Glomerular visceral epithelial cell (primary cell): ENCODE results near the gene APOL4.
A peak's percentile ranks its signal among the peaks of the same experiment; 100 is the strongest.
"Not testable (repeated sequence)": the region's sequence is repeated elsewhere in the genome, so short reads cannot be mapped to it uniquely, and the experiment has no call there.

Experiments used
- DNase-seq: peaks from one replicate; pipeline ENCODE4 v3.0.0-alpha.2; 2016; ENCODE audit errors: extremely low spot score

Gene APOL4

DNA sequence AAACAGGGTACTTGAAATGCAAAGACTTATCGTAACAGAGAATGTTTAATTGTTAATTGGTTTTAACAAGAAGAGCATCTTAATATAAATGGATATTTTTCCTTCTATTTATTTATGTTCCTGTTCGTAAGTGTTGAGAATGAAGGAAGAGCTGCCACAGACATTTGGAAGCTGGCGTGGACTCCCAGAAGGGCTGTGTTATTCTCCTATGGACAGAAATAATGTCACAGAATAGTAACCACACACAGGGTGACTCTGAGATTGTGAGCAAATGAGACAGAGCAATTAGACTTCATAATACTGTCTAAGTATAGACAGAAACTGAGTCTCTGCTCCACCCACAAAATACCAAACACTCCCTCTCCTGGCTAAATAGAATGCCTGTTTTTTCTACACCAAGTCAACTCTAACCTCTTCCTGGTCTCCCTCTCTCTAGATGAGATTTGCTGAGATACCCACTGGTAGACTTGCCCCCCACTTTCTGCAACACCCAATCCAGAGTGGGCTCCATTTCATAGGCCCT is 47.1 kb downstream of the APOL4 start:
- no peak for DNase-seq

DNA sequence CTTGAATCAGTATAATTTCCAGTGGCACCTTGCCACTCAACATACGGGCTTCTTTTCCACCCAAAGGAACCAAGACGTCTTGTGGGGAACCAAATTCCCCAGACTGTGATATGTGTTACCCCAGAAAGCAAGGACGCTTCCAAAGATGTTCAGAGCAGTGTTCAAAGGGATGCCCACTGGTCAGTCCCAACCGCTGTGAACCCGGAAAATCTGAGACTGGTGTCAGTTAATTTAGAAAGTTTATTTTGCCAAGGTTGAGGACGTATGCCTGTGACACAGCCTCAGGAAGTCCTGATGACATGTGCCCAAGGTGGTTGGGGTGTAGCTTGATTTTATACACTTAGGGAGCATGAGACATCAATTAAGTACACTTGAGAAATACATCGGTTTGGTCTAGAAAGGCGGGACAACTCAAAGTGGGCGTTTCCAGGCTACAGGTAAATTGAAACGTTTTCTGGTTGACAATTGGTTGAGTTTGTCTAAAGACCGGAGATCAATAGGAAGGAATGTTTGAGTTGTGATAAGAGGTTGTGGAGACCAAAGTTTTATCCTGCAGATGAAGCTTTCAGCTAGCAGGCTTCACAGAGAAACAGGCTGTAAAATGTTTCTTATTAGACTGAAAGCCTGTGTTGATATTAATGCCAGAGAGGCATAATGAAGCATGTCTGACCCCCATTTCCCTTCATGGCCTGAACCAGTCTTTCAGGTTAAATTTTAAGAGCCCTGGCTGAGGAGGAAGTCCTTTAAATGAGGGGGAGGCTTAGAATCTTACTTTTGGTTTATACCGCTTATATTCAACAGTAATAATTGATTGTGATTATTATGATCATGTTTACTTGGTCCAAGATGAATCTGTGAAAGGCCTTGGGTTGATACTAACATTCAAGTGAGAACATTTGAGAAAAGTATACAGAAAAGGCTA is 47.8 kb downstream of the APOL4 start:
- no peak for DNase-seq

DNA sequence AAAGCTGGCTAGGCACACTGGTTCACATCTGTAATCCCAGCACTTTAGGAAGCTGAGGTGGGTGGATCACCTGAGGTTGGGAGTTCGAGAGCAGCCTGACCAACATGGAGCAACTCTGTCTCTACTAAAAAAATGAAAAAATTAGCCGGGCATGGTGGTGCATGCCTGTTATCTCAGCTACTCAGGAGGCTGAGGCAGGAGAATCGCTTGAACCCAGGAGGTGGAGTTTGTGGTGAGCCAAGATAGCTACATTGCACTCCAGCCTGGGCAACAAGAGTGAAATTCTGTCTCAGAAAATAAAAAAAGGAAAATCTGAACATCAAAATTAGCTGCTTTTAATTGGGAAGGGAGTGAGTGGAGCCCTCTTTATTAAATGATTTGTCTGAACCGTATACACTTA is 48.8 kb downstream of the APOL4 start:
- not testable (repeated sequence) for DNase-seq

DNA sequence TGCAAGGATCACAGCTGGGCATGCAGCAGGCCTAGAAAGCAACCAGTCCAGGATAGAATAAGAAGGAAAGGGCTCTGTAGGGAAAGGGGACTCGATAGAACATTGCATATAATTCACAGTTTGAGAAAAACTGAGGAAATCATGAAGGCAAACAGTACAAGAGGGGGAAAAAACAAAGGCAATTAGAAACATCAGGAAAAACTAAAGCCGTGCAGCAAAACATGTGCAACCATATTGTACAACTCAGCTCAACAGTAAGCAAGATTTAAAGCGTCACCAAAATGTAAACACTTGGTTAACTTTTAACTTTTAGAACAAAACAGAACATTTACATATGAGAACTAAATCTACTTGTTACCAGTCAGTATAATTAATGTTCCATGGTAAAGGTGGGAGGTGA is 49.5 kb downstream of the APOL4 start:
- no peak for DNase-seq

DNA sequence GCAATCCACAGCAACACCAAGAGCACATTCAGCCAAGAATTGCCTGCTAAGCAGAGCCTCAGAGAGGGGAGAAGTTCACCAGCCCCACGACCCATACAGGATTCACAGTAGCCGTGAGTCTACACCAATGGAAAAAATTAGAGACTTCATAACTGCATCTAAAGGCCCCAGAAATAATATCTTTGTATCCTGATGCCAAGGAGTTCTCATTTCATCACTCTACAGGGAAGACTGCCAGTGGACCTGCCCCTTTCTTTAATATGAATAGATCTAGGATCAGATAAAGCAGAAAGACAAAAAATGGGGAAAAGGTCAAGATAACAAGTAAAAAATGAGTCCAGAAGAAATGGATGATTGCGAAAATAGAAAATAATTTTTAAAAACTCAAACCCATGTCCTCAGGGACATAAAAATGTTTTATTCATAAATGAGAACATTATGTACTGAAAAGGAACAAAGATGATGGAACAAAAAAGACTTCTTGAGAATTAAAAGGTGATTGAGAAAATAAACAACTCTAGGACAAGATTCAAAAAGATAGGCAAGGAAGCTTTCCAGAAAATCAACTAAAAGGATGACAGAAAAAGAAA is 50.5 kb downstream of the APOL4 start:
- DNase-seq: no peak

DNA sequence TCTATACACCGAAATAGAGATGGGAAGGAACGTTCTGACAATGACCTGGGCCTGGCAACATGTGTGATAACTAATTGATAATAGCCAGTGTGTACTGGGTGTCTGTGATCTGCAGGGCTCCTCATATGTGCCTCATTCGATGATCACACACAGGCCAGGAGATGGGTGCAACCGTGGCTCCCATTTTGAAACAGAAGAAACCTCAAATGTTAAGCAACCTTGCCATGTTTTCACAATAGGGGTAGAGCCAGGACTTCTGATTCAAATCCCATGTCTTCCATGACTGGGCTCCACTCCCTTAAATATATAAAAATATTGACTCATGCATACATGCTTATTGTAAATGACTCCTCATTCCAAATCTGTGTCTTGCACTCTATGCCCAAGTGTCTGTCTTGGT is 52.2 kb downstream of the APOL4 start:
- no peak for DNase-seq

DNA sequence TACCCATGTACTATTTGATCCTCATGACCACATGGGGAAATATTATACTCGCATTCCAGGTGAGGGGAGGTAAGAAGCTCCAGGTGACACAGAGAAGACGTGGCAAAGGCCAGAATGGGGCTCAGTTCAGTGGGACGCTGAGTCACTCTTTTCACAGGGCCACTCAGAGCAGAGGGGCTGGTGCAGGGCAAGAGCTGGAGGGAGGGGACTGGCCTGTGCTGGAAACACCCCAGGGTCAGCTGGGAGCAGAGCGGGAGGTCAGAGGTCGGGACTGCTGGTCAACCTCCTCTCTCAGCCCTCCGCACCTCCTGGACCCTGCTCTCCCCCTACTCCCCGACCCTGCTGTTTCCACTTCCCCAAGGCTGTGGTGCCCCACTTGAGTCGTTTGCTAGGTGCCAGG is 53.2 kb downstream of the APOL4 start:
- no peak for DNase-seq

DNA sequence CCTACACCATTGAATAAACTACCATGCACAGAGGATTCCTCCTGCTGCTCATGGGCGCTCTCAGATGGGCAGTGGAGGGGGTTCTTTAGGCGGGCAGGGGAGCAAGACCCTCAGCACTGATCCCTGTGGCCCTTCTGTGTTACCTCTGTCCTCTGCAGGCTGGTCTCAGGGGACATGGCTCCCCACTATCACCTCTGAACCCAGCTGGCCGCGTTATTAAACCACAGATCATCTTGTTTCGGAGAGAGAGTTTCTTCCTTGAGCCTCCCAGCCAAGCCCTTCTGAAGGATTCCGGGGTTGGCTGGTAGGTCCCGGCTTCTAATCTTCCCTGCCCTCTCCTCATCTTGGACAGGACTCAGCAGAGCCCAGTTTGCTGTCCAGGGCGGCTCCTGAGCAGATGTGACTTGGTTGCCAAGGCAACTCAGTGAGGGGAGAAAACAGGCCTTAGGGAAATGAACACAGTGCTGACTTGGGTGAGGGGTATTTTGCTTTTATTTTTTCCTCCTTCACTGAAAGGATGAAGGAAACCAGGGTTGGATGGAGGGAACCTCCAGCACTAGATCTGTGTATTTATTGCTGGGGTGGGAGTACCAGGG is 54.3 kb downstream of the APOL4 start:
- DNase-seq: no peak

DNA sequence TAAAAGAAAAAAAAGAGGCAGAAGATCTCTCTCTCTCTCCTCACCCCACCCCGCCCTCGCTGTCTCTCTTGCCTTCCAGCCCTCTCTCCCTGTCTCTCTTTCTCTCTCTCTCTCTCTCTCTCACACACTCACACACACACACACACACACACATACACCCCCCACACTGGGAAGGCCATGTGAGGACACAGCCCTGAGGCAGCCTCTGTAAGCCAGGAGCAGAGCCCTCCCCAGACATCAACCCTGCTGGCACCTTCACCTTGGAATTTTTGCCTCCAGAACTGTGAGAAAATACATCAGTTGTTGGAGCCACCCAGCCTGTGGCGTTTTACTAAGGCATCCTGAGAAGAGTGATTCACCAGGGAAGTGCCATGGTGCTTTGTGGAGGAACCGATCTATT is 55.7 kb downstream of the APOL4 start:
- no peak for DNase-seq

DNA sequence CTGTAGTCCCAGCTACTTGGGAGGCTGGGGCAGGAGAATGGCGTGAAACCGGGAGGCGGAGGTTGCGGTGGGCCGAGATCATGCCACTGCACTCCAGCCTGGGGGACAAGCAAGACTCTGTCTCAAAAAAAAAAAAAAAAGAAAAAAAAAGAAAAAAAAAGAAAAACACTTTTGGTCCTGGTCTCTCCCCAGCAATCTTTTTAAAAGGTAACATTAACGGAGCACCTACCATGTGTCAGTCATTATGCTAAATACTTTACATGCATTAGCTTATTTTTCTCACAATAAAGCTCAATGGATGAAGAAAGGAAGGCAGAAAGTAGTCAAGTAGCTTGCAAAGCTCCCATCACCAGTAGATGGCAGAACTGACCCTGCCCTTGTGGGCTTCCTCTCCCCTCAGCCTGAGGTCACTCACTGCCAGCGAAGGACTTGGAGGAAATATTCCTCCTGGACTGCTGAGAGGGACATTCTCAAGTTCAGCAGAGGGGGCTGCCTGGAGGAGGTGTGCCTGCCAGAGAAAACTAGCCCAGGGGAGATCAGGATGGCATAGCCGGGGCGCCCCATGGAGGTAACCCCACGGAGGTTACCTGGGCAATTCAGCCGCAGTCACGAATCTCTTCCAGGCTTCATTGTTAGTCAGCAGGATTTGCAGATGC is 56.6 kb downstream of the APOL4 start:
- peak; percentile 65 for DNase-seq

DNA sequence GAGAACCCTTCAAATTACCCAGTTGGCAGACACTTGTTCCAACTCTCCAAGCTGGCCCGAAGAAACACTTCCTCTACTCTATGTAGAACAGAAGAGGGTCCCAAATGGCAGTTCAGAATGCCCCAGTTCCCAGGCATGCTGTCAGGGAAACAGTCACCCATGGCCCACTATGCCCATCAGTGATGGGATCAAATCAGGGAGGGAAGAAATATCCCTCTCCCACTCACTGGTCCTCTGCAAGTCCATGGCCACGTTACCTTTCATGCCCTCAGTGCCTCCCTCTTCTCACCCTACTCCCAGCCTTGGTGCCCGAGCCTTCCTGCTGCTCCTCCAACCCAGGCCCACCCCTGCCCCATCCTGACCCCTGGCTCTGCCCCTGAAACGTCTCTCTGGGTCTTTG is 57.7 kb downstream of the APOL4 start:
- no peak for DNase-seq

DNA sequence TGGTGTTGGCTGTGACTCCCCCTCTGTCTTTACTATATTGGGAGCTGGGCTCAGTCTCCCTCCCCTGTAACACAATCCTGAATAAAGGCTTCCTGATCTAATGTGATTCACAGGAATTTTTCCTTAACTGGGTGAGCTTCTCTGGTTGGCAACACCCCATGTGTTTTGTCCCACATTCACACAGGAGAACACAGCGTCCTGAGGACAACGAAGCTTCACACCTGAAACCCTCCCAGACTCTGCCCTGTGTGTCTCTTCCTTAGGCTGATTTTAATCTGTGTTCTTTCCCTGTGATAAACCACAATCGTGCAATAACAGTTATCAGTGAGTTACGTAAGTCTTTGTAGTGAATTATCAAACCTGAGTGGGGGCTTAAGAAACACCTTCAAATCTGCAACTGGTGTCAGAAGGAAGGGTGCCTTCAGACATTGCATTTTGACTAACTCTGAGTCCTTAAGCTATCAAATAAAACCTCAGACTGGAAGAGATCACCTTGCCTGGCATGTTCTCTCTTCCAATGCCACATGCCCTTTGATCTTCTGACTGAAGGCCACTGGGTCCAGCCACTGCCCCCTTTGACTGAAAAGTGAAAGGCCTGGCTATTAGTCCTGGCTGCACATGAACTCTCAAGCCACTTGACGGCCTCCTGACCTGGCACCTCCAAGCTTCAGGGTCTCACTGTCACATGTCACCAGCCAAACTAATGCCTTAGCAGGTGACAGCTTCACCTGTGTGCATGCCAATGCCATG is 58.4 kb downstream of the APOL4 start:
- no peak for DNase-seq

DNA sequence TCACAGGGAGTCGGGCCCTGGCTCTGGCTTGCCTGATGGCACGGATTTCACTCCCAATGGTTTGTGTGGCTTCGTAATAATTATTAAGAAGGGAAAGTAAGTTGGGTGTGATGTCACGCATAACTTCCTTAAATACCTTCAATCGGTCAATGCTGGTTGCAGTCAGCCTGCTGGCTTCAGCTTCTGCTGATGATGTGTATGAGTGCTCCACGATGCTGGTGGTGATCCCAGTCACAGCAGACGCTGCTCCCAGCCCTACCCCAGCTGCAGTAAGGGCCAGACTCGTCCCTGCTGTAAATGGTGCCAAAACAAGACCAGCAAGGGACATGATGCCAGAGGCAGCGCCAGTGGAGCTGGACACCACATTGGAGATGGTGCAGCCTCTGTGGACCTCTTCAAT is 60.1 kb downstream of the APOL4 start:
- DNase-seq: no peak
